8988T (cell line): ENCODE data around the gene BCAS1.
"Not testable (repeated sequence)": the region's sequence is repeated elsewhere in the genome, so short reads cannot be mapped to it uniquely, and the experiment has no call there.

Experiments
- DNase-seq: peaks from one replicate; pipeline ENCODE4 v3.0.0; 2011

The BCAS1 gene

DNA sequence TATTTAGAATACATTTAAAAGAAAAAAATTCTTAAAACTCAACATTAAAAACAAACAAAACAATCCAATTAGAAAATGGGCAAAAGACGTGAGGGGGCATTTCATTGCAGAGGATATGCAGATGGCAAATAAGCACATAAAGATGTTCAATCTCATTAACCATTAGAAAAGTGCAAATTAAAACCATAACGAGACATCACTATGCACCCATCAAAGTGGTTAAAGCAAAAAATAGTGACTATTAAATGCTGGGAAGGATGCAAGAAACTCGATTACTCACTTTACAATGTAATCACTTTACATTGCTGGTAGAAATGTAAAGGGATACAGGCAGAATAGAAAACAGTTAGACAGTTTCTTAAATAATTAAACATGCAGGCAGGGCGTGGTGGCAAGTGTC, 59.0 kb downstream of the BCAS1 start:
- DNase-seq: no peak

DNA sequence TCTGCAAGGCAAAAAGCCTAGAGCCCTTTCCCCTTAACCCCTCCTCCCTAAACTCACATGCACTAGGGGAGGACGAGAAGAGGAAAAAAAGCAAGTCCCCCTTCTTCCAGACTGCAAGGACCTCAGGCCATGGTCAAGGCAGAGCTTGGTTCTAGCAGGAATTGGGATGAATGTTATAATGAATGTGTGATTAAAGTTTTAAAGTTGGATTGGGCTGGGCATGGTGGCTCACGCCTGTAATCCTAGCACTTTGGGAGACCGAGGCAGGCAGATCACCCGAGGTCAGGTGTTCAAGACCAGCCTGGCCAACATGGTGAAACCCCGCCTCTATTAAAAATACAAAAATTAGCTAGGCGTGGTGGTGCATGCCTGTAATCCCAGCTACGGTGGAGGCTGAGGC, 64.2 kb downstream of the BCAS1 start:
- DNase-seq: not testable (repeated sequence)

DNA sequence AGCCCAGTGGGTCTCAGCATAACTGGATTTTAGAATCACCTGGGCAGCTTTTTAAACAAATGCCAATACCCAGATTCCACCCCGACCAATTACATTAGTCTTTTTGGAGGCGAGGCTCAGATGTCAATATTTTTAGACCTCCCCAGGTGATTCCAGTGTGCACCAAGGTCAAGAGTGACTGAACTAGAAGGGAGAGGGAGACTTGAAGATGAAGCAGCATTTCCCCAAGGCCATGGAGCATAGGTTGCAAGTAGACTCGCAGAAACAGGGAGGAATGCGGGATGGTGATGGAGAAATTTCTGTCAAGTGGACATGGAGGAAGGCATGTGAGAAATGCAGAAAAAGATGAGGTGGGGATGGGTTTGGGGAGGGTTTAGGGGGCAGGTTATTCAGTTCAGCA, 64.9 kb downstream of the BCAS1 start:
- DNase-seq: no peak

DNA sequence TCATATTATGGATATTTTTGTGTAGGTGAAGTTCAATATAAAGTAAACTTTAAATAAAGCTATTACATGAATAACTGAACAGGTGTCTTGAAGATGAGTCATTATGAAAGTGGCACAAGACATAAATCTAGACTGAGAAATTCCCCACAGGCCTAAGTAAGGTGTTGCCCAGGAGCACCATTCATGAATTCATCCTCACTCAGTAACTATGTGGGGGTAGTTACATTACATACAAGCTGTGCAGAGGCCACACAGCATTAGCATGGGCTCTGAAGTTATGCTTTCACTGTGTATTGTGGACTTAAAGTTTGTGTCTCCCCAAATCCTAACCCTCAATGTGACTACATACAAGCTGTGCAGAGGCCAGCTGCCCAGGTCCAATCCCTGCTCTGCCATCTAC, 65.9 kb downstream of the BCAS1 start:
- DNase-seq: no peak

DNA sequence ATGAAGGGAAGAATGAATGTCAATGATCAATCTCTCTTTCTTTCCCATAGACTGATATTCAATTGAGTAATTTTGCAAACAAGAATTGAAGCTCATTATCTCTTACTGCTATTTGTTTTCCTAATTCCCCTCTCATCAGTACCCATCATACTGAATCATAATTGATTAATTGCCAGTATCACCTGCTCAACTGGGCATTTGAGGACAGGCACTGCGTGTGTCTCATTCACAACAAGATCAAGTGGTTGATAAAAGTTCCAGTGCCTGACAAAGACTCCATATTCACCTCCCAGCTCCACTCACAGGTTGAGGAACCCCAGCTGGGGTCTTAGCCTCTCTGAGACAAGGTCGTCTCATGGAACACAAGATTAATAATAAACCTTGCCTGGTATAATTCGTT, 67.7 kb downstream of the BCAS1 start:
- no peak for DNase-seq

DNA sequence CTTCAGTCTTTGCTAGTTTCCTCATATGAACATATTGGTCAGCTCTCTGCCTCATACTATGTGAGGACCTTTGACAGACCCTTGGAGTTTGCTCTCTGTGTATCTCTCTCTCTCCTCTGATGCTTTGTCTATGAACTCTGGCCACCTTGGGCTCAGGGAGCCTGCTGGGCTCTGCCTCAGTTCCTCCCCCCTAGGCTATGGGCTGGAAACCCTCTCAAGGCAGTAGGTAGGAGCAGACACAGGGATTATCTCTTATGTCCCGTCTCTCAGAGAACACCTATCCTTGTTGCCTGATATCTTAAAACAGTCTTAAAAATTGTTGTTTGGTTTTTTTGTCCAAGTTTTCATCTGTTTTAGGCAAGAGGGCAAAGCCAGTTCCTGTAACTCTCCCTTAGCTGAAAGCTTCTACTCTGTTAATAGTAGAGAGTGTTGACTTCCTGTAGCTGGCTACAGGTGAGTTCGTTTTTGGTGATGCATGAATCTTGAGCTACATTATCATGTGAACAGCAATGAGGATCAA, 68.3 kb downstream of the BCAS1 start:
- no peak for DNase-seq

DNA sequence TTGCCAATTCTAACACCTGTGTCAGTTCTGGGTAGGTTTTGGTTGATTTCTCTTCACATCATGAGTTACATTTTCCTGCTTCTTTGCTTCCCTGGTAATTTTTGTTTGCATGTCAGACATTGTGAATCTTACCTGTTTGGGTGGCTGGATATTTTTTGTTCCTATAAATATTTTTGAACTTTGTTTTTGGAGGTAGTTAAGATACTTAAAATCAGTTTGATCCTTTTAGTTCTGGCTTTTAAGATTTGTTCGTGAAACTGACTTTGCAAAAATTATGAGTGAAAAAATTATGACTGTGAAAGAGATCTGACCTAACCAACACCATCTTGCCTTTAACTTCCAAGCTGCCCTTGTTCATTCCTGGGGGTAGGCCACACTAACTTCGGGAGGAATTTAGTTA, 69.5 kb downstream of the BCAS1 start:
- DNase-seq: no peak

DNA sequence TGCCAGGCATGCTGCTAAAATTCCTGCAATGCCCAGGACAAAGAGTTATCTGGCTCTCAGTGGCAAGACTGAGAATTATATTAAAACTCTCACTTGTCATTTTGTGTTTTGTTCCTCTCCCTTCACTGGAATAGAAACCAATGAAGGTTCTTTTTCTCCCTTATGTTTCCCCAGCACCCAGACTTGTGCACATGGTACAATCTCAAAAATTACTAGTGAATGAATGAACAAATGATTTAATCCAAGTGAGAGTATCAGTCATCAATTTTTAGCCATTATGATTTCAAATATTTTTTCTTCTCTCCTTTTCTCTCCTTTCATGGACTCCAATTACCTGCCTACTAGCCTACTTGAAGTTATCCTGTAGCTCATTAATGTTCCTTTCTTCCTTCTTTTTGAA, 70.1 kb downstream of the BCAS1 start:
- DNase-seq: no peak

DNA sequence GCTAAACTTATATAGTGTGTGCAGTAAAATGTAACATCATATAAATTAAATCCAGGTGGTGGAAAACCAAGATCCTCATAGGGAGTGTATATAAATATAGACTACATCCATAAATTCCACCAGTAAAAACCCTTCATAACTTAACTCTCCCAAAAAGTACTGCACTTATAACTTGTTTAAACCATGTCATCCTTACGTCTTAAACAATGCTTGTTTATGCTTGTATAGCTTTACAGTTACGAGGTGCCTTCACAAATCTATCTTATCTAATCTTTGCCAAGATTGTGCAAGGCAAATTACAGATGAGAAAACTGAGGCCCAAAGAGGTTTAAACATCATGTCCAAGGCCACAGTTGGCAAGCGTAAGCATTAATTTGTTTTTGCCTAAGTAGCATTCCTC, 71.3 kb downstream of the BCAS1 start:
- no peak for DNase-seq

DNA sequence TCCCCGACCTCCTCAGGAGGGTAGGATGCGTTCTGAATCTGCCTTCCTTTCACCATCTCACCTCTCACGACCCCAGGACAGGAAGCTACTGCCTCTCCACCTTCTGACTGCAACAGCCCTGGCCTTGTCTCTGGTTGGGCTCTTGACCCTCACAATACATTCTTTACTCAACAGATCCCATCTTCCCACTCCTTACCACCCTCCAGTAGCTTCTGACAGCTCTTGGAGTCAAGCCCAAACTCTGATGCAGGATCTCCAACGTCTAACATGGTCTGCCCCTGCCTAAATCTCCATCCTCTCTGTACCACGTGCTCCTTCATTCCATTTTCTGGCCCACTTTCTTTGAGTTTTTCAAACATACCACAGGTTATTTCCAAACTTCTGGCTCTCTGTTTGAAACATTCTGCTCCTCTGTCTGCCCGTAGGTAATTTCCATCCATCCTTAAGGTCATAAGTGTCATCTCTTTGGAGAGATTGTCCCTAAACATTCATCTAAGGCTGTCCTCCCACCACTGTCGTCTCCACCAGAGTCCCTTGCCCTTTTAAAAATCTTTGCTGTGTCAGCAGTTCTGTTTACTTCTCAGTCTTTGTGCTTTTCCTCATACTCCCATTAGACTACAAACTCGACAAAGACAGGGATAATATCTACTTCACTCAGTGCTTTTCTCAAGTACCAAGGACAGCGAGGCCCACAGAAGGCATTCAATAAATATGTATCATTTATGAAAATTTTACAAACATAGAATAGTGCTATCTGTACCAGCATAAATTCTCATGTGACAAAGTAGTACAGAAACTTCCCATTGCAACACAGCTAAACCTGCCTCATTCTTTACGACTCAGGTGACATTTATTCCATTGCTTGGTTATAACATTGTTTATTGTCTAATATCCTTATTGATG, 73.6 kb downstream of the BCAS1 start:
- no peak for DNase-seq

DNA sequence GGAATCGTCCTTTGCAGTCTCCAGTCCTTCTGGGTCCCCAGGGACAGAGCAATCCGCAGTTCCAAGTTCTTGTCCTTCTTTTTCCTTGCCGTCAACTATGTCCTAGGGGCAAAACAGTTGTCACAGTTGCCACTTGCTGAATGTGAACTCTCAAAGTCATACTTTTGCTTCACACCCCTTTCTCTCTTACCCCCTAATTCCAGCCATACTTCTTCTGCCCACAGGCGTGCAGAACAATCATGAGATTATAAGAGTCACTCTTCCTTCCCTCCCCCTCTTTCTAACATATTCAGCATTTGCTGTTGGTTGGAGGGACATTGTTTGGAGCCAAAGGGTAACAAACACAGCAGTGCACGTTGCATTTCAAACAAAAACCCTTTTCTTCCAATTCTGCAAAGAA, 74.4 kb downstream of the BCAS1 start:
- no peak for DNase-seq

DNA sequence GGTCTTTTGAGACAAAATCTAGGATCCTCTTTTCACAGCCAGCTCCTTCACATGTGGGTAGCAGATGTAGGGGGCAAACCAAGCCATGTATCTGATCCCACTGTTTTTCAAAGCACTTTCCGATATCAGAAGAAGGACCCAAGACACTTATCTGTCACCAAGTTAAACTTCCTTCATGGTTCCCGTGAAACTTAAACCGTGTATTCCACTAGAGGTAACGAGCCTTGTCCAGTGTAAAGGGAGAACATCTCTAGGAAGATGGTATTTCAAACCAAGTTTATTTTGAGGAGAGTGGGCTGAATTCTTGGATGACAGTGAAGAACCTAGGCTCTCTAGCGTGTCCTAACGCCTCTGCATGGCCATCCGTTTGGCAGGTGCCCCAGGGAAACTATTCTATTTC, 76.3 kb downstream of the BCAS1 start:
- no peak for DNase-seq

DNA sequence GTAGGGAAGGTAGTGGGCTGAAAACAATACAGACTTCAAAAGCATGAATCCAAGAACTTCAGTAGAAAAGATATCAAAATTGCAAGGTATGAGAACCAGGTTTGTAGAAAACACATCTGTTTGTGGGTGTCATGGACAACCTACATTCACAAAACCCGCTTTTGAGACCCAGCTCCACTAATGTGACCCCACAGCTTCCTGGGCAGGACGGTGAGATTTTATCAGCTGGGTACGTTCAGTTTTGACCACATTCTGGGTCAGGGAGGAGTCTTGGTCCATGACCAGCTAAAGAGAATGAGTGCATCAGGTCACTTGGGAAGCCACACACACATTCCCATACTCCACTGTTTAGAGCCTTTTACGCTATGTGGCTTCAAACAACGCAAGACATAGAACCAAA, 77.1 kb downstream of the BCAS1 start:
- no peak for DNase-seq

DNA sequence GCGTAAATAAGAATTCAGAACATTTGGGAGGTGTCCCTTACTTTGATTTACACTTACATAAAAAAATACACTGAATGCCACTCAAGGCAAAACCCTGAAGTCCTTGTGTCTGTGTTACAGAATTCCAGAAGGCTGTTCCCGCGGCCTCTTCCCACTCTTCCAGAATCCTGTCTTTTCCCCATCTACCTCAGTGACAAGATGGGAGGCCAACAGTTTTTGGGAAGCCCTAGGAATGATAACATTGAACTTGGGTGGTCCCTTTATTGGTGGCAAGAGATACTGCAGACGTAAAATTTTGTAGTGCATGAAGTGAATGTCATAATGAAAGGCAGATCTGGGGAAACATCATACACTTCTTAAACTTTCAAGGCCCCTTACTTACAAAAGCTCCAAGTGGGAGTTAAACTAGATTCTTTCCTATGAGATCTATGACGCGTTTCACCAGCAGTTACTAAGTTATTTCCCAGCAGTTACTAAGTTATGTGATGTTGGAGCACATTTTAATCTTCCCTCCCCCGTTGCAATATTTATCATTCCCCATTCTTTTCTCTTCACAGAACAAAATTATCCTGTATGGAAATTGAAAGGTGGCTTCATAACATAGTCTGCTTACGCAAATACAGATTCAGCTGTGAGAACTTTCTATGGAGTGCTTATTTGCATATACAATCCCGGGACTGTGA, 79.5 kb downstream of the BCAS1 start:
- DNase-seq: no peak

DNA sequence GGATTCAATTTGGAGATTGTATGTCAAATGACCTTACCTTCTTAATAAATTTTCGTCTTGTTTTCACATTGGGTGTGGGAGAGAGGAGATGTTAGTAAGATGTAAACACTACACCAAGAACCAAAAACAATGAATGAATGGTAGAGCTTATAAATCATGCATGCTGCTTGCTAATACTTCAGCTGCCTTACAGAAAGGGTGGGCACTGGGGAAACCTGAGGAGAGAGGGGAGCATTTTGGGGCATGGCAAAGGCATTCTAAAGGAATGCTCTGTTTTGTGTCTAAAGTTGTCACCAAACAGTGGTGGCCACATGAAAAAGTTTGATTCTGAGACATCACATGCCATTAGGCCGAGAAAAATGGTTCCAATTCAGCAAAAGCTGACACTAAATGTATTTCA, 80.4 kb downstream of the BCAS1 start:
- no peak for DNase-seq

DNA sequence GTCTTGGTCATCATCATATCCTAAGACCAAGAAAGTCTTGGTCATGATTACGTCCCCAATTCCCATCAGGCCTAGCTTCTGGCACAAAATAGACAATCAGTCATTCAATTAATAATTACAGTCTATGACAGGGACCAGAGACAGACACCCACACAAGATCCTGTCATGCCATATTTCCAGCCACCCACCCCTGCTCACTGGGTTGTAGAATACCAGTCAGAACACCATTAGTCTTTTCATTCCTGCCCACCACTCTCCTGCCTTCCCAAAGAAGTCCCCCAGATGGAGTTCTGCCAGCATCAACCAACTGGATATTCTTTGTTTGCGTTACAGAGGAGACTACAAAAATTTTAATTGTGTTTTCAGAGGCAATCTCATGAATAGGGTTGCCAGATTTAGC, 81.0 kb downstream of the BCAS1 start:
- no peak for DNase-seq

DNA sequence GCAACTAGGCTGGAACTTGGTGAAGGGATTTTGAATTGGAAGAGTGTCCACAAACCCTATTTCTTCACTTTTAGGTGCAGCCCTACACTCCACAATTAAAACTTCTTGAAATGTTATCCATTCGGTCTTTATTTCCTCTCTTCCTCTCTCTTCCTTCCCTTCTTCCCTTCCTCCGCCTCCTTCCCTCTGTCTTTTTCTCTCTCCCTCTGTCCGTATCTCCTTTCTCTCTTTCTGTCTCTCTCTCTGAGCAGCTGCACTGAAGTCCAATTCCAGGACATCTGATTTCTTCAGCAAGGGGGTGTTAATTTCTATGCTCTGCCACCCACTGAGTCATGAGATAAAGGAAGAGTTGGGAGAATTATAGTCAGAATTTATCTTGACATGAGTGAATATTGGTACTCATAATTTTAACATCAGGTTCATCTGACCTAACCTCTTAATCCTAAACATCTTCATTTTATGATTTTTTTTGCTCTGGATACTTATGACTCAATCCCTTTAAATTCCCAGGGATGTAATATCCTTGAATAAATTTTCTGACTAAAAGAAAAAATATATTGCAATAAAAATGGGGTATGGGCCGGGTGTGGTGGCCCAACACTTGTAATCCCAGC, 84.2 kb downstream of the BCAS1 start:
- no peak for DNase-seq

DNA sequence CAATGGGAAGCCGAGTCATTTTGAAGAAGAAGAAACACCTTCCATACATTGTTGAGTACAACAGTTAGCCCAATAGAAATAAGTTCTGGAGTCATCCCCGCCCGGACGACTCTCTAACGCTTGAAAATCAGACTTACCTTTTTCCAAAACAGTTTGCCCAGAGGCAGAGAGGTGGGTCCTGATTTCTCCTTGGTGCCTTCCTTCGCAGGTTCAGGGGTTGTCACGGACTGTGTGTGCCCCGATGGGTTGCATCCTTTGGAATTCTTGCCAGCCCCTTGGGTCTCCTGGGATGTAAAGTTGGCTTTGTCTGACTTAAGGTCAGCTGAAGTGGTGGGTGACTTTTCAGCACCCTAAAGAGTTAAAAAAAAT, 85.3 kb downstream of the BCAS1 start:
- DNase-seq: no peak

DNA sequence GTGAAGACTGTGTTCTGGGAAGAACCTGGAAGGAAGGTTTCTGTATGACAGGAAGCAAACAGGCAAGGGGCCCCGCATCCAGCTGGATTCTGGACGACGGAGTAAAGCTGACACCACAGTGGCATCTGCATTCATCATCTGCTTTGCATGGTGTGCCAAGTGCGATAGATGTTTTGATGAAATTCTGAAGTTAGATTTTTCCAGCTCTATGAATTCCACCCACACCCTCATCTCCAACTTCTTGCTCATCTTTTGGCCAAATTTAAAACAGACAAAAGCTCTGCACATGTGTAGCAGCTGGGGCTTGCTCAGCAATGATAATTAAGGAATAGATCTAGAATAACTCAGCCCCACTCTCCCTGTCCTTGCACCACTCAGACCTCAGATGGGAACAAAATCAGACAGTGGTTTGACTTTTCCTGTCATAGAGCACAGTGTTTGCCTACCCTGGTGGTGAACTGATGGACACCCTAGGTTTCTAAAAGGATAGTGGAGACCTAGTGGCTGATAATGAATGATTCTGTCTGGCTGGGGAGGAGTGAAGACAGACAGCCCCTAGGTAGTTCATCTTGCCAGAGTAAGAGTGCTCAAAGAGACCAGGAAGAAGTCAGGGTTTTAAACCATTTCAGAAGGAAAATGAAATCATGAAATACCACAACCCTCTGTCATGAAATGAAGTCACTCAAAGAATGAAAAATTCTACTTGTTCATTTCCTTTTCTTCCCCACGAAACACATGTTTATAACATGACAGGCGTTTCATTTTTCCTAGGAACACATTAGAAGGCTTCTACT, 85.8 kb downstream of the BCAS1 start:
- DNase-seq: no peak

DNA sequence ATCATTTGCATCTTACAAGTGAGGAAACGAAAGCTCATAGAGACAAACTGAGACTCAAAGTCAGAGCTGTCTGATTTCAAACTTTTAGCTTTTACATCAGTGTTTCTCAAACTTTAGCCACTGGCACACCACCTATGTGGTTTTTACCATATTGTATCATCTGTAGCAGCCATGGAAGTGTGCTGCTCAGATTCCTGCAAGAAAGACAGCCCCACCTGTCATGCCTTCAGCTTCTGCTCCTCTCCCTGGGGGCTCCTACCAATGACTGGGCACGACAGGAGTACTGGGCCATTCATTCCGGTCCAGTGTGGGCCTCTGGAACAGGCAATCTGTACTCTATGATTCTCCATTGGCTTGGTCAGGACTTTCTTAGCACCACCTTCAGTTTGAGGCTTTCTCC, 87.0 kb downstream of the BCAS1 start:
- no peak for DNase-seq

DNA sequence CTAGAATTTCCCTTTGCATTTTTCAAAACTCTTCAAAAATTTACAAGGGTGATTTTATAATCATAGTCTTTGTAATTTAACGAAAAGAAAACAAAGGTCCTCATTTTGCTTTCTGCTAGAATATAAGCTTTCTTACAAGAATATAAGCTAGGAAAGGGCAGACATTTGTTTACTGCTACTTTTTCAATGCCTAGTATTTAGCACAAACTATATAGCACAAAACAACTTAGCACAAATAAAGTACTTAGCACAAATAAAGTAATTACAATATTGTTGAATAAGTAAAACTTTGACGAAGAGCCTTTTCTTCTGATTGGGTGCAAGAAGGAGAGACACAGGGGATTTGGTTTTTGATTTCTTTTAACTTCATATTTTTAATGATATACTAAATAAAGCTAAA, 87.8 kb downstream of the BCAS1 start:
- no peak for DNase-seq

DNA sequence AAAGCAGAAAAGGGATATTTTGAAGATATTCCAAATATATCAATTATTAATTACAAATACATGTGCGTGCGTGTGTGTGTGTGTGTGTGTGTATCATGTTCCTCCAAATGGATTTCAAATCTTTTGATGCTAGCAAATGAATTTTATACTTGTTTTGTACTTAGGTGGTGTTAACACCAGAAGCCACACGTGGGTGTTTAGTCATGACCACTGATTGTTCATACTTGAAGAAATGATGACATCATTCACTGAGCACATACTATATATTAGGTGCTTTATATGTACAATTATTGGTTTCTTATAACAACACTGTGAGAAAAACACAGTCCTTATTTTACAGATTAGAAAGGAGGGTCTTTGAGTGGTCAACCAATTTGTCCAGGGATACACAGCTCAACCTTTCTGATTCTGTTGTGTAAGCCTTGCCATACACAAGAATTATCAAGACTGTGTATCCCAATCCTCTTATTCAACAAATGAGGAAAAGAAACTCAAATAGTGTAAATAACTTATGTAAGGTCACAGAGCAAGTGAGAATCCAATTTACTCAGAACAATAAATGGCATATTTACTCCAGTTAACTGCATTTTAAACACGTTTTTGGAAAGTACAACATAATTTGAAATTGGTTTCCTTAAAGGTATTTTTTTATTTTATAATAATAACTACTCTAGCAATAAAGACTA, 88.5 kb downstream of the BCAS1 start:
- DNase-seq: no peak

DNA sequence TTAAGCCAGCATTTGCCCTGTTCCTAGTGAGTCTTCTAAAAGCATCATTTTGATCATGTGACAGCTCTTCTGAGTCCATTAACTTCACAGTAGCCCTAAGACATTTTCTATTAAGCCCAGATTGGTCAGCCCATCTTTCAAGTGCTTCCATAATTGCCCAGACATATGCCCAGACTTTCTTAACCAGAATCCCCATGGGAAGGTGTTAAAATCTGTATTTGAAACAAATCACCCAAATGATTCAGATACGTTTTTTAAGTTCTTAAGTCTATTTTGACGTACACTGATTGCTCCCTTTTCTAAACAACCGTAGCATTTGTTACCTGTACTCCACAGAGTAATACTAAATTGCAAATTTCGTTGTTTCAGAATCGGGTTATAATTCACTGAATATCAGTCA, 89.3 kb downstream of the BCAS1 start:
- no peak for DNase-seq
